Measurements from ENCODE around the gene ERI3. TPM values are rescaled to one million over a fixed set of nuclear protein-coding genes. Genes with fewer than 3 reads are reported as not detected.

The ERI3 gene
- total and polyA plus RNA-seq, 9 of the 15 experiments (the other 6 are each of a cell fraction or from before 2014, with no cell fraction given): 47.8 to 93.4 (median 67.2) TPM

- TF ChIP-seq ZBTB49 (CRISPR knock-in tag; IDR thresholded peaks at IDR 0.05; ENCODE audit: borderline replicate concordance) (no peak), RBM34 (IDR thresholded peaks at IDR 0.05; ENCODE audit: borderline replicate concordance, insufficient read depth, low read length) (no peak), PHF21A (IDR thresholded peaks at IDR 0.05; ENCODE audit: borderline replicate concordance, low read depth) (no peak), MGA (IDR thresholded peaks at IDR 0.05) (peak; percentile 95), ZNF511 (CRISPR knock-in tag; IDR thresholded peaks at IDR 0.05) (no peak), ZNF121 (CRISPR knock-in tag; conservative IDR thresholded peaks at IDR 0.05) (no peak), PTRF (tag; IDR thresholded peaks at IDR 0.05) (no peak), SNRNP70 (optimal IDR thresholded peaks at IDR 0.05; ENCODE audit: low read depth, low read length) (no peak), ZNF507 (tag; conservative IDR thresholded peaks at IDR 0.05) (no peak), TRIM24 (IDR thresholded peaks at IDR 0.05) (peak; percentile 94 to 96)
Measured at GRCh38 chr1:44290250-44291094, 64.6 kb downstream of the ERI3 start (continued).
